ACHN (cell line): ENCODE measurements around the gene SFT2D1.
"Not testable (repeated sequence)": the region's sequence is repeated elsewhere in the genome, so short reads cannot be mapped to it uniquely, and the experiment has no call there.

Experiments used
- DNase-seq: peaks from one replicate; pipeline ENCODE4 v3.0.0-alpha.2; 2015
- in situ Hi-C: cut with HindIII; loops from 2 replicates; pipeline ENCODE4 v1.10.0; 2017; ENCODE audit warnings: low sequenced_read_pairs, low pct_ligation_motif_present, low pct_unique_long_range_greater_than_20kb

SFT2D1 gene

DNA sequence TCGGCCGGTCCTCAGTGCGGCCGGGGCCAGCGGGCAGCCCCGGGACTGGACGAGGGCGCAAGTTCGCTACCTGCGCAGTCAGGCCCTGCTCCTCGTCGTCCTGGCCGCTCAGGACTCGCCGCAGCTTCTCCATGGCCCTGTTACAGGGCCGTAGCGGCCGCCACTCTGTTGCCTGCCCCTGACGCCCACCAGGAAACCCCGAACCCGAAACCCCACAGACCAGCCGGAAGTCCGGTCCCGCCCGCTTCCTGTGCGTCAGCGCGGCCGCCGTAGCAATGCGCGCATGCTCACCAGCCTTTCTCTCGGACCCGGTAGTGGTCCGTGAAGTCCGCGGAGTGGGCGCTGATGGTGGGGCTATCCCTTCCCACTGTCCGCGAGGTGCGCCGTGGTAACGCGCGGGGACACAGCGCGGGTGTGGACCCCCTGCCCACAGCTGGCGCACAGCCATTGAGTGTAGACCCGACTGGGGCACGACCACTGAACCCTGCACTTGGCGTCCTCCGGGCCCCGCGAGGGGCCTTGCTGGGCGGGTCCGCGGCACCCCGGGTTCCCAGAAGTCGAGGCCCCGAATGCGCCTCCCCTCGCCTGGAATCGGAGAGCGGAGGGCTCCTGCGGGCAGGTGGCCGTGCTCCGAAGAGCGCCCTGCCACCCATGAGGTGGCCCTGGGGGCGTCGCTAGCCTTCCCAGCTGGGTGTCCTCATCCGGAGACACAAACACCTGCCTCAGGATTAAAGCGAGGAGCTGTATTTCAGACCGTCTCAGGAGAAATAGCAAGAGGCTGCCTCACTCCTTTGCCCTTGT lies at the start of gene SFT2D1:
SFT2D1 (minus strand) TSS at position 197 of the 801 bp plus-strand sequence; CDS start at position 133, 64 bp downstream.
- peak; percentile 72 for DNase-seq
- in situ Hi-C loops, result no loop called here

DNA sequence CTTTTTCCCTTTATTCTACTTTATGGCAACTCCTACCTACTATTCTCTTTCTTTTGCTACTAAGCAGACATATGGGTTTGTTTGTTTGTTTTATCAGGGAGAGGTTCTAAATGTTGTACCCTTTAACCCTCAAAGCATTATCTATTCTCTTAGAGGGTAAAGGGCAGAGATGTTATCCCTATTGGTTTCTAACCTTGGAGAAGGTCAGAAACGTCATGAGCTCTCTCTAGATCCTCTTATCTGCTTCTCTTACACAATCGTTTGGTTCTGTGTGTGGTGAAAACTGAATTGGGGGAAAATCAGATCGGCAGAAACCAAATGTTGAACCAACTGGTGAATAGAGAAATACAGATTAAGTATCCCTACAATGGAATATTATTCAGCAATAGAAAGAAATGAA lies 46.8 kb upstream of the SFT2D1 start:
- in situ Hi-C loops, result no loop called here
- no peak for DNase-seq

DNA sequence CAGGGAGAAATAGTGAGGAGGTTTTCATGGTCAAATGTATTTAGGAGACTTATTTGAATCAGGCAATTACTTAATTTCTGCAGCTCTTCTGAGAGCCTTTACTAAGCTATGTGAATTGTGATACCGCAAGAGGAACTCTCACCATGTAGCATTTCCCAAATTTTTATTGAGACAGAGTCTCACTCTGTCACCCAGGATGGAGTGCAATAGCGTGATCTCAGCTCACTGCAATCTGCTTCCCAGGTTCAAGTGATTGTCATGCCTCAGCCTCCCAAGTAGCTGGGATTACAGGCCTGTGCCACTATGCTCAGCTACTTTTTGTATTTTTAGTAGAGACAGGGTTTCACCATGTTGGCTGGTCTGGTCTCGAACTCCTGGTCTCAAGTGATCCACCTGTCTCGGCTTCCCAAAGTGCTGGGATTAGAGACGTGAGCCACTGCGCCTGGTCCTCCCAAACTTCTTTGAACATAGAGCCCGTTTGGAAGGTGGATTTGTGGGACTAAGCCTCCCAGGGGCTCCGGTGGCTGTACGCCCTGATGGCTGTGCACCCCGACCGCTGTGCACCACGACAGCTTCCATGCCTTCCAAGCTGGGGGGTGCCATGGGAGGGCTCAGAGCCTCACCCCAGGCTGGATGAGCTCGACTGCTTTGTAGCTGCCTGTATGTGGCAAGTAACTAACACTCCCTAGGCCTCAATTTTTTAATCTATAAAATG lies 46.1 kb upstream of the SFT2D1 start:
- in situ Hi-C loops, result no loop called here
- no peak for DNase-seq

DNA sequence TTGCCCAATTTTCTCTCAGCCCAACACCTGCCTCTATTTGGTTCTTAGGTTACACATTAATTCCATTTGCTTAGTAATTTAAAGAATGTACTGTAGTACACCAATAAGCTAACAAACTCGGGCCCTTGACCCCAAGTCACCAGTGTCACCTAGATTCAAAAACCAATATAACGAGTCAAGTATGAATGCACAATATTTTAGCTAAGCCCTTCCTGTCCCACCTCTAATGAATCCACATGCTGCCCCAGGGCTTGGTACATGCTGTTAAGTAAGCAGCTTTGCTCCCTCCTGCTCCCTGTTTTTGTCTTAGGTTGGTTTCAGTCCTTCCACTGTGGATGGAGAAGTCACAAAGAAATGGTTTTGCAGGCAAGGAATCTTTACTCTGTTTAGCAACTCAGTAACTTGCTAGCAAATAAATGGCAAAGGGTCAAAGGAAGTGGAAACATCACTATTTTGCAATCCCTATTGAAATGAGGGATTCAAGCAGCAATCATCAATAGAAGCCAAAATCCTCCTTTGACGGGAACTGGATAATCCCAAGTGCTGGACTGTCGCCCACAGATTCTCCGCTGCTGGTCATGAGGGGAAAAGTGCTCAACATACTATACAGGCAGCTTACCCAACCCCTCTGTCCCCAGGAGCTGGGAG lies 45.4 kb upstream of the SFT2D1 start:
- DNase-seq, result no peak
- in situ Hi-C loops, result no loop called here

DNA sequence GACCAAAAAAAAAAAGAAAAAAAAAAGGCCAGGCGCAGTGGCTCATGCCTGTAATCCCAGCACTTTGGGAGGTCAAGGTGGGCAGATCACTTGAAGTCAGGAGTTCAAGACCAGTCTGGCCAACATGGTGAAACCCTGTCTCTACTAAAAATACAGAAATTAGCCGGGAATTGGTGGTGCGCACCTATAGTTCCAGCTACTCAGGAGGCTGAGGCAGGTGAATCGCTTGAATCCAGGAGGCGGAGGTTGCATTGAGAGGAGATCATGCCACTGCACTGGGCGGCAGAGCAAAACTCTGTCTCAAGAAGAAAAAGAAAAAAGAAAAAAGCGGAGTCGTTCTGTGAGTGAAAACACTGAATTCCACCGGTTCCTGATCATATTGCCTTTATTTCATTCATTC lies 44.8 kb upstream of the SFT2D1 start:
- DNase-seq, in situ Hi-C loops: not testable (repeated sequence)

DNA sequence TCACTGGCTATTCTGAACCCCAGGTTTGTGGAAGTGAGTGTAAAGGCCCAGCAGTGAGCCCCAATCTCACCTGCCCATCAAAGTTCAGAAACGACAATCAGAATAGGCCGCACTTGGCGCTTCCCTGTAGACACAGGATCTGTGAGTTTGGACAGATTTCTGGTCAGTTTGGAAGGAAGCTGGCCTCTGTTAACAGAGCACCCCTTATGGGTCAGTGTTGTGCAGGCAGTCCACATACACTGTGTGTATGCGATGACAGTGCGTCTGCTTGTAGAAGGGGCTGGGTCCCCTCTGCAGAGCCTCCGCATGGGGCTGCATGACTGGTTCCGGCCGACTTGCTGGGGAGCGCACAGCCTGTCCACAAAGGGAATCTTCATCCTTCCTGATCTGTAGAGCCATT lies 43.8 kb upstream of the SFT2D1 start:
- in situ Hi-C loops, result no loop called here
- DNase-seq, result no peak

DNA sequence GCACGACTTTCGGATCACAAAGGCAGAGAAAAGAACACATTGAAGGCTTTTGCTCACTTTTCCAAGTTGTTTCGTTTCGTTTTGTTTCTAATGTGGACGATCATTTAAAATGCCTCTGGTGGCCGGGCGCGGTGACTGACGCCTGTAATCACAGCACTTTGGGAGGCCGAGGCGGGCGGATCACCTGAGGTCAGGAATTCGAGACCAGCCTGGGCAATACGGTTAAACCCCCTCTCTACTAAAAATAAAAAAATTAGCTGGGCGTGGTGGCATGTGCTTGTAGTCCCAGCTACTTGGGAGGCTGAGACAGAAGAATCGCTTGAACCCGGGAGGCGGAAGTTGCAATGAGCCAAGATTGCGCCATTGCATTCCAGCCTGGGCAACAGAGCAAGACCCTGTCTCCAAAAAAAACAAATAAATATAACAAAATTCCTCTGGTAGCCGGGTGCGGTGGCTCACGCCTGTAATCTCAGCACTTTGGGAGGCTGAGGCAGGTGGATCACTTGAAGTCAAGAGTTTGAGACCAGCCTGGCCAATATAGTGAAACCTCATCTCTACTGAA lies 41.5 kb upstream of the SFT2D1 start:
- DNase-seq, in situ Hi-C loops: not testable (repeated sequence)

DNA sequence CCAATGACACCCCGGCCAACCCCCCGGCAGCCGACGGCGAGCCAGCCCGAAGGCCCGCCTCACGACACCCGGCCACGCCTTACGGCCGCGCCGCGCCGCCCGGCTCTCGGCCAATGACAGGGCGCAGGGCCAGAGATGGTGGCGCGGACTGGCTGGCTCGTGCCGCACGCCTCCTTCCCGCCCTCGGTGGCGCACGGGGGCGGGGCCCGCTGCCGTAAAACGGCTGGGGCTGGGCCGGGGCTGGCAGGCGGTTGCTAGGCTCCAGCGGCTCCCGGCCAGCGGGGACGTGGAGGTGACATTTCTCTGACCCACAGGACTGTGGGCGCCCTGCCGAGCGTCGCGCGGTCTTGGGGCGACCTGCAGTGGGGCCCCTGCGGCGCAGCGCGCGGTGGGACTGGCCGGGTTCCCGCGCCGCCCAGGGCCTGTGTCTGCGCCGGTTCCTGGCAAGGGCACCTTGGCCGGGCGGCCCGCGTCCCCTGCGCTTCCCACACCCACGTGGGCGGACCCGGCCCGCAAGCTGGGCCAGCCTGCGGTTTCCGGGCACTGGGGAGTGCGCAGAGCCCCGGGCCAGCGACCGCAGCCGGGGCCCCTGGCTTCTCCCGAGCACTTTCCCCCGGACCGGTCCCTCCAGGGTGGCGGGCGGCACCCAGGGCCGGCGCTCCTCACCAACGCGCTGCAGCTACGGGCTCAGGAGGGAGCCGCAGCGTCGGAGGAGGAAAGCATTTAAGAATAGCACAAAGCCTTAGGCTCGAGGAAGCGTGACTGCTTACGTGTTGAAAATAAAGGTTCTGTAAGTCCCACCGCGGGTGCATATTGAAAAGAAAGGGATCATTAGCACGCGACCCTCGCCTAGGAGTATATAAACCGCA lies 40.8 kb upstream of the SFT2D1 start, which contains the start of gene MPC1:
MPC1 (minus strand) TSS at position 8 of the 869 bp plus-strand sequence. CDS start 64 bp downstream, outside the sequence.
- peak; percentile 93 for DNase-seq
- in situ Hi-C loops, result no loop called here

DNA sequence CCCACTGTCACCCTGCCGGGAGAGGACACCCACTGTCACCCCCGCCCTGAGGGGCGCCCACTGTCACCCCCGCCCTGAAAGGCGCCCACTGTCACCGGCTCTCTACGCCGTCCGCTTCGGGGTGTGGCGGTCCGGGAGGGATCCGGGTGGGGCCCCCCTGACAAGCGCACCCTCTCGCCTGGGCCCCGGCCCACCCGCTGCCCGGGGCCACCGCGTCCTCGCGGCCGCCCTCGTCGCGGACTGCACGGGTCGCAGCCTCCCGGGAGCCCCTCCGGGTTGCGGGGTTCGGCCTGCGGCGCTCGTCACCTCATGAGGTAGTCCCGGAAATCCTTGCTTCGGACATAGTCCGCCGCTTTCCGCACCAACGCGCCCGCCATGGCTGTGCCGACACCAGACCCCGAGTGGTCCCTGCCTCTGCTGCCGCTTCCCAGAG lies 40.2 kb upstream of the SFT2D1 start:
- in situ Hi-C loops, result no loop called here
- DNase-seq, result no peak

DNA sequence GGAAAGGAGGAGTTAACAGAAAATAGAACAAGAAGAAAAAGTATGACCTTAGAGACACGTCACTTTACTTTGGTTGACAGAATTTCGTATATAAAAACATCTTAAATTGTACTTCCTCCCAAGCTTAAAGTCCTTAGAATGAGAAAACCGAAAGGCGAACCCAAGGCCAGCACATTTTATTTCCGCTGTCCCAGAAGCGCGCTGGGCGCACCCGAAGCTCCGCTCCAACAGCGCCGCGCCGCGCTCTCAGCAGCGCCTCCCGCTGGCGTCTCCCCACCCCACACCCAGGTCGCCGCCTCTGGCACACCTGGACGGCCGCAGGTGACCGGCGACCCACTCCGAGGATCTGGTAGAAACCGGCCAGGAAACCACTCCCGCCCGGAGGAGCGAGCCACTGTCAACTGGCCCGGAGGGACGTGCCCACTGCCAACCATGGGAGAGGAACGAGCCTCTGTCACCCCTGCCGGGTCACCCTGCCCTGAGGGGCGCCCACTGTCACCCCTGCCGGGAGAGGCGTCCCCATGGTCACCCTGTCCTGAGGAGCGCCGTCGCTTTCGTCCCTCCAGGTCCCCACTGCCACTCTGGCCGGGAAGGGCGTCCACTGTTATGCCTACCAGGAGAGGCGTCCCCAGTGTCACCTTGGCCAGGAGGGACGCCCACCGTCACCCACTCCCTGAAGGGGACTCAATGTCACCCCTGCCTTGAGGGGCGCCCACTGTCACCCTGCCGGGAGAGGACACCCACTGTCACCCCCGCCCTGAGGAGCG lies 39.6 kb upstream of the SFT2D1 start:
- in situ Hi-C loops, result no loop called here
- DNase-seq, result peak; percentile 62

DNA sequence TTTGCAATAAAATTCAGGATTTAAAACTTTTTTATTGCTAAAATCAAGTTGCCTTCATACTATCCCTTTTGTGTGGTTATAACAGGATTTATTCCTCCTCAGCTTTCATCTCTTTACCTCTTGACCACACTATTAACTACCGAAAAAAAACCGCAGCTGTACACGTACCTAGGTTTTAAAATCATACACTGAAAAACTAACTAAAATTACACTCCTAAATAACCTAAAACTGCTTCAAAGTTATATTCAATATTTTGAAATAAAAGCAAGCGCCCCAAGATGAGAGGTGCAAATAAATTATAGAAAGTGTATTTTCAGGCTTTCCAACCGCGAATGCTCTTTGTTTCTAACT lies 39.0 kb upstream of the SFT2D1 start:
- no peak for DNase-seq
- in situ Hi-C loops, result no loop called here

DNA sequence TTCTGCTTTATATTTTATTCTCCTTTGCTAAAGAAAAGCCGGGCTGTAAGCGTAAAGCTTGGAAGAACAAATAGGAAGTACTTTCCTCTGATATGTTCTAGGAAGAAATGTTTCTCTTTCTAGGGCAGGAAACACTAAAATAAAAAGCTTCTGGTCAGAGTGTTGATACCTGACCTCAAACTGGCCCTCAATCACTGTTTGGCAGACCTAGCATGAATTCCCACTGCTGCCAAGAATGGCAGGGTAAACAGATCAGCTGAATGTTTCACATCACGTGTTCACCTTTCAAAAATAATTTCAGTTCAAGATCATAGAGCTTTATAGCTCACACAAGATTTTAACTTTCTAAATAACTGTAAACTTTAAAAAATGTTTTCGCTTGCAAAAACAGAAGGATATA lies 37.5 kb upstream of the SFT2D1 start:
- in situ Hi-C loops, result no loop called here
- no peak for DNase-seq

DNA sequence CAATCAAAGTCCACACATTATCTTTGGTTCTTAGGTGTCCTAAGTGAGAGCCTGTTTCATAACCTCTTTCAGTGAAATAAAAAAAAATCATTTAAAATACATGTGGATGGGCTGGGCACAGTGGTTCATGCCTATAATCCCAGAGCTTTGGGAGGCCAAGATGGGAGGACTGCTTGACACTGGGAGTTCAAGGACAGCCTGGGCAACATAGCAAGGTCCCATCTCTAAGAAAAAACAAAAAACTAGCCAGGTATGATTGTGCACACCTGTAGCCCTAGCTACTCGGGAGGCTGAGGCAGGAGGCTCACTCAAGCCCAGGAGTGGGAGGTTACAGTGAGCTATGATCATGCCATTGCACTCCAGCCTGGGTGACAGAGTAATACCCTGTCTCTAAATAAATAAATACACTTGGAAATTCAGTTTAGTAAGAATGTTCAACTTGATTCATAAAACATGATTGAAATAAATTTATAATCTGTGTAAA lies 36.8 kb upstream of the SFT2D1 start:
- in situ Hi-C loops, result no loop called here
- no peak for DNase-seq

DNA sequence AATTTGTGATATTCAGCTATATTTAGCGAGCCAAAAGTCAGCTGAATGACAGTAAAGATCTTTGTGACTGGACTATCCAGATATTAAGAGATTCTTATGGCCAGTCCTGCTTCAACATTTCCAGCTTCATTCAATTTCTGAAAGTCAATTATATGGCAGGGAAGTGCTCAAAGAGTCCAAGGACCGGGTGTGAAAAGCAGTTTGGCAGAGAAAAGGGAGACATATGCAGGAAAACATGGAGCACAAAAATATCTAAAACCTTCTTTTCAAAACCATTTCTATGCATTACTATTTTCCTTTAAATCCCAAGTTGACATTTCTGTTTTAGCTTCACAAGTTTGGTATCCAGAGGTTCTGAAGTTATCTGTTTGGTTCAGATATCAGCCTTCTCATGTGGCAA lies 35.4 kb upstream of the SFT2D1 start:
- in situ Hi-C loops, result no loop called here
- DNase-seq, result no peak

DNA sequence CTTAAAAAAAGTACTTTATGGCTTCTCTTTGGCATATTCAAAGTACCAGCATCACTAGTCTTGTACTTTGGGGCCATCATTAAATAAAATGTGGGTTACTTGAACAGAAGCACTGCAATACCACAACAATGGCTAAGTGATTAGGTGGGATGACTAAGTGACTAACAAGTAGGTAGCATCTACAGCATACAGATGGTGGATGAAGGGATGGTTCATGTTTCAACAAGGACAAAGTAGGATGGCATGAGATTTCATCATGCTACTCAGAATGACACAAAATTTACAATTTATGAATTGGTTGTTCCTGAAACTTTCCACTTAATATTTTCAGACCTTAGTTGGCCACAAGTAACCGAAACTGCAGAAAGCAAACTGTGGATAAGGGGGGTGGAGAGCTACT lies 32.7 kb upstream of the SFT2D1 start:
- no peak for DNase-seq
- in situ Hi-C loops, result no loop called here

DNA sequence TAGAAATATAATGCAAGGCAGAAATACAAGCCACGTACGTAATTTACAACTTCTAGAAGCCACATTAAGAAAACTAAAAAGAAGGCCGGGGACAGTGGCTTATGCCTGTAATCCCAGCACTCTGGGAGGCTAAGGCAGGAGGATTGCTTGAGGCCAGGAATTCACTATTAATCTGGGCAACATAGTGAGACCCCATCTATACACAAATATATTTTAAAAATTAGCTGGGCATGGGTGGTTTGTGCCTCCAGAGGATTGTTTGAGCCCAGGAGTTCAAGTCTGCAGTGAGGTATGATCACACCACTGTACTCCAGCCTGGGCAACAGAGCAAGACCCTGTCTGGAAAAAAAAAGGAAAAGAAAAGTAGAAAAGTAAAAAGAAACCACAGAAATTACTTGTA lies 28.1 kb upstream of the SFT2D1 start:
- DNase-seq, result no peak
- in situ Hi-C loops, result no loop called here

DNA sequence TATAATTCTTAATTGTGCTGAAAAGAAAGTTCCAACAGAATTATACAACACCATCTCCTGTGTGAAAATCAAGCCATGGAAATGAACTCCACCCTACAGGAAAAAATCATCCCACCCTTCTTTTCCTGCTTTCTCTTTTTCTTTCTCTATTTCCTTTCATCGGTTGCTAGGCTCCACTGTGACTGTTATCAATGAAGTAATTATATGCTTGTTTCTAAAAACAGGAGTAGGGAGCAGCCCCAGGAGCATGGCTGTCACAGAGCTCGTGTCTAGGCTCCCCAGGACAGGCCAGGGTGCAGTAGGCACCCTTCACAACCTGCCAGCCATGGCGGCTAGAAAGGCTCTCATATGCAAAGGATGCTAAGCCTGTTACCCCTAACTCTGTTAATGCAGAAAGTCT lies 27.4 kb upstream of the SFT2D1 start:
- in situ Hi-C loops, result no loop called here
- DNase-seq, result no peak
